EH (cell line): ENCODE data around the gene PPP1R7.

Experiments used
- DNase-seq: peaks from one replicate; pipeline ENCODE4 v3.0.0-alpha.2; 2015; ENCODE audit warnings: low read depth

PPP1R7 gene

DNA sequence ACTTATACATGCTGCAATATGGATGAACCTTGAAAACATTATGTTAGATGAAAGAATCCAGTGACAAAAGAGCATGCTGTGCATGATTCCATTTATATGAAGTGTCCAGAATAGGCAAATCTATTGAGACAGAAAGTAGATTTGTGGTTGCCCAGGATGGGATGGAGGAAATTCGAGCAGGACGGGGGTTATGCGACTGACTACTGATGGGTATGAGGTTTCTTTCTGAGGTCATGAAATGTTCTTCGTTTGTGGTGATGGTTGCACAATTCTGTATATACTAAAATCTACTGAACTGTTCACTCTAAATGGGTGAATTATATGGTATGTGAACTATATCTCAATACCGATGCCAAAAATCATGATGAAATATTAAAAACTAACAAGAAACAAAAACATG, 29.3 kb upstream of the PPP1R7 start:
- DNase-seq: no peak

DNA sequence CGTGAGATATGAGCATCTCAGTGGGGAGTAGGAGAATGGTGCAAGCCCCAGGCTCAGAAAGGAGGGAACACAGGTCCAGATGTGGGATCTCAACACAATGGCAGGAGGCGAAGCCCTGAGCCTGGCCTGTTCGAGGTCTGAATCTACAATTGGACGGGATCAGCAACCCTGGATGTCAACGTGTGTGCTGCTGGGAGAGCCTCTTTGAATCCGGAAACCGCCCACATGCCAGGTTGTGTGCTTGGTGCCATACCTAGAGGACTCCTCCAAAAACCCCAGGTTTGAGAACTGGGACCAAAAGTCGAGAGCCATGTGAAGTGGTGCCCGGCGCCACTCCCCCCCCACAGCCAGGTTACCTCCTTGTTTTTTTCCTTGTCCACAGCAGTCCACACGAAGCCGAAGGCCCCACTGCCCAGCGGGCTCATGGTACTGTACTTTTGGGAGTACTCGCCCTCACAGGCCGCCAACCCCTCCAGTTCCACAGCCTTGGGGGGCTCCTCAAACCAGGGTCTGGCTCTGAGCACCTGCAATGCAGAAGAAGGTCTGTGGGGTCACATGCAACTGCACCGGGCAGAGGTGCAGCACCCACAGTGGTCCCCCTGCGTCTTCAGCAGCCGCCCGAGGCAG, 27.8 kb upstream of the PPP1R7 start:
- DNase-seq: no peak

DNA sequence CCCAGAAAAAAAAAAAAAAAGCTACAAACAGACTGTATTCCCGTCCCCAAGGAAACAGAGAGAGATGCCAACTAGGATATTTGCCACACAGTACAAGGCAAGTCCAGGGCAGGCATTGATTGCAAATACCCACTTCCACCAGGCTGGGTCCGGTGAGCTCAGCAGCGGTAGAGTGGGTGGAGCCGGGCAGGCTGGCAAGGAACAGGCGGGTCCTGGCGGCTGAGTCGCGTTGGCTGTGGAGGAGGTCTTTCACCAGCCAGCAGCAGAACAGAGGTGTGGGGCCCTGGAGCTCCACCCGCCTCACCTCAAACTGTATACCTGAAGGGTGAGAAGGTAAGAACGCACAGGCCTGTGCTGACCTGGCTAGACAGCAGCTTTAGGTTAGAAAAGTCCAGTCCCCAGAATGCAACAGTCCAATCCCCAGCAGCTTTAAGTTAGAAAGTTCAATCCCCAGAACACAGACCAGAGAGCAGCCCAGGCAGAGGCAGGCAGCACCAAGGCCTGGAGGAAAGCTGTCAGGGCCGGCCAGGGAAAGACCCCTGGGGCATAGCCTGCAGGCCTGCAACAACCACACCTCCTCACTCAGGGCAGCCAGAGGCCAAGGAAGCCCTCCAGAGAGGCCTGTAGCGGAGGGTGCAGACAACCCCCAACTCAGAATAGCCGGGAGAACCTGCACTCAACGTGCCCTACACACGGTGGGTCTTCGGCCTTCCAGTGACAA, 26.3 kb upstream of the PPP1R7 start:
- DNase-seq: no peak

GRCh38 chr2:241125626-241126025, 24.6 kb upstream of the PPP1R7 start:
- DNase-seq: no peak

DNA sequence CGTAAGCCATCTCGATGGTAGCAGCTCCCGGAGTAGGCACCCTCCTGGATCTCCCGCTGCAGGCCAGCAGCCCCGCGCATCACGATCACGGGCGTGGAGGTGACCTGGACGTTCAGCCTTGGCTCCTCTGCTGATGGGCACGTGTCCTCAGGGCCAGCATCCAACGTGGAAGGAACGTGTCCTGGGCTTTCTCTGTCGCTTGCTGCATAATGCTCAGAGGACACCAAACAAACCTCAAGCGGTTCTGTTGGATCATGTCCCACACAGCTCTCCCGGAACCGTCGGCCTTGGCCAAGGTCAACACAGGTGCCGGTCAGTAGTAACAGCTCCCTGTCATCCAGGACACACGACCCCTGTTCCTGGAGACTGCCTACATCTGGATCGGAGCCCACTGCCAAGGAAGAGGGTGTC, 24.1 kb upstream of the PPP1R7 start:
- no peak for DNase-seq

GRCh38 chr2:241126771-241127202, 23.5 kb upstream of the PPP1R7 start:
- no peak for DNase-seq

GRCh38 chr2:241128266-241128665, 22.0 kb upstream of the PPP1R7 start:
- DNase-seq: no peak

- no peak for DNase-seq
Observed at GRCh38 chr2:241129086-241129871, 21.0 kb upstream of the PPP1R7 start.

DNA sequence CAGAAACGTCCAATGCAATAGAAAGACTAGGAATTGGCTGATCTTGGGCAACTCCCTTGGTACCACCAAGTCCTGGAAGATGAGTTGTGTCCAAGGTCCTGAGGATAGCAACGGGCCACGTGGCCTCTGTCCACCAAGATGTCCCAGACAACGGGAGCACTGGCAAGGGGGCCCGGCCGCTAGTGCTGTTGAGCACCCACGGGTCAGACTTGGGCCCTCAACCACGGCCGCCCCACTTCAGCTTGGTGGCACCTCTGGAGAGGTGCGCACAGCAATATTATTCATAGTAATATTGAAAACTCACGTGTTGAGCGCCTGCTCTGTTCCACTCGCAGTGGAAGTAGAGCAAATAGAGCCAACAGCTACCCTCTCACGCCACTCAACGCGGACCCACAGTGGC, 20.0 kb upstream of the PPP1R7 start:
- no peak for DNase-seq

DNA sequence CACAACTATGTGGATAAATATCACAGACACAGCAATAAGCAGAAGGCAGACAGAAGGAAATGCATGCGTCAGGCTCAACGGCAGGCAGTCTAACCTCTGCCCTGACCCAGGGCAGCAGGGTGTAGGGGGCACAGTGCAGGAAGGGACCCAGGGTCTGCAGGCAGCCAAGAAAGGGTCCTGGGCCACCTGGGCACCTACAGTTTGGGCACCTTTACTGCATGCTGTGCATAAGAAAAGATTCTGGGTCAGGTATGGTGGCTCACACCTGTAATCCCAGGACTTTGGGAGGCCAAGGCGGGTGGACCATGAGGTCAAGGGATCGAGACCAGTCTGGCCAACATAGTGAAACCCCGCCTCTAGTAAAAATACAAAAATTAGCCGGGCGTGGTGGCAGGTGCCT, 18.7 kb upstream of the PPP1R7 start:
- no peak for DNase-seq

DNA sequence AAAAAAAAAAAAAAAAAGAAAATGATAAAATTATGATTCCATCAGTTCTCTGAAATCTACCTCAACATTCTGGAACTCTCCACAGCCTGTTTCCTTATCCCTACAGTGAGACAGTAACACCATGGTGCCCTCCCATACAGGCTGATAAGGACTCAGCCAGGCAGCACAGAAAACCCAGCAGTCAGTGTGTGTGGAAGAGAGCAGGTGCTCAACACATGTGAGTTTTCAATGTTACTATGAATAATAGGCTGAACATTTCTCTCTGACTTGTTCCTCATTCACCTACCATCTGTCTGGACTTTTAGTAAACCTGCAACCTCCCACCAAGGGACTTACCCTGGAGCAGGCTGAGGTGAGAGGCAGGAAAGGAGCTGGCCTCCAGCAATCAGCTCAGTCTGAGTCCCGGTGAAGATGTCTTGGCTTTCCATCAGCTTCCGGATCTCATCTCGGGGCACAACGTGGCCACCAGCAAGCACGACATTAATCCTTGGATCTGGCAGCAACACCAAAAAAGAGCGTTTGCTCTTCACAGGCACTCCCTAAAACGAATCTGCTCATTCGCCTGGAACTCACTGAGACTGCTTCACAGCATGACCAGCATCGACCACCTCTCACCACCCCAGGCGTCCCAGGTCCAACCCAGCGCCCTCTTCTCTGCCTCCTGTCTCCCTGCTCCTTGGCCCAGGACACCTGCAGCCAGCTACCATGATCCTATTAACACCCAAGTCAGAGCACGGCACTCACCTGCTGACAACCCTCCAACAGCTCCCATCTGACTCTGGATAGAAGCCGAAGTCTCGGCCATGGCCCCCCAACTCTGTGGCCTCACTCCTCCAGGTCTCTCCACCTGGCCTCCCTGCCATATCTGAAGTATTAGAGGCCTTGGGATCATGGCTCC, 17.5 kb upstream of the PPP1R7 start:
- DNase-seq: no peak

DNA sequence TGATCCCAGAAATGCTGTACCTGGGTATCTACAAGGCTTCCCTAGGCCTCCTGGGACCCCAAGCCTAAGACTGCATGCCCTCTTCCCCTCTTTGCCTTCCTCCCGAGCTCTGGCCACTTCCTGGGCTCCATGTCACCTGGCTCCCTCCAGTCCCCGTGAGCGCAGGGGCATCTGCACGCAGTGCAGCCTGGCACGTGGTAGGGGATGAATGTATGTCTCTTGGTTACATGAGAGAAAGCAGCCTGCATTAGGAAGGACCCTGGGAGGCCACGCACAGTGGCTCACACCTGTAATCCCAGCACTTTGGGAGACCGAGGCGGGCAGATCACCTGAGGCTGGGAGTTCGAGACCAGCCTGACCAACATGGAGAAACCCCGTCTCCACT, 16.8 kb upstream of the PPP1R7 start:
- DNase-seq: no peak

GRCh38 chr2:241134711-241135110, 15.6 kb upstream of the PPP1R7 start:
- no peak for DNase-seq

GRCh38 chr2:241135737-241136136, 14.5 kb upstream of the PPP1R7 start:
- no peak for DNase-seq

DNA sequence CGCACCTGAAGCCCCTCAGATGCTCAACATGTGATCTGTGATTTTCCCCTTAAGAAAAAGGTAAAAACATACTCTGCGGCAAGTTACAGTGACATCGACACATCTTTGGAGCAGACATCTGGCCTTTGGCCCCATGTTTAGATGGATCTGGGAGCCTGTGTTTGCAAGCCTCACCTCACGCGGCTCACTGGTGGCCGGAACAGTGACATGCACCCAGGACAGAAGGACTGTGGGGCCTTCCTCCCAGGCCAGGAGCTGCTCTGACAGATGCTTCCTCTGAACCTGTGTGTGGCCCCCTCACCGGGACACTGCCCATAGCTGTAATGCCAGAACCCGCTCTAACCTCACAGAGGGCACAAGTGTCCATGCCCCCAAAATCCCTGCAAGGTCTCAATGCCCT, 14.1 kb upstream of the PPP1R7 start:
- DNase-seq: no peak

DNA sequence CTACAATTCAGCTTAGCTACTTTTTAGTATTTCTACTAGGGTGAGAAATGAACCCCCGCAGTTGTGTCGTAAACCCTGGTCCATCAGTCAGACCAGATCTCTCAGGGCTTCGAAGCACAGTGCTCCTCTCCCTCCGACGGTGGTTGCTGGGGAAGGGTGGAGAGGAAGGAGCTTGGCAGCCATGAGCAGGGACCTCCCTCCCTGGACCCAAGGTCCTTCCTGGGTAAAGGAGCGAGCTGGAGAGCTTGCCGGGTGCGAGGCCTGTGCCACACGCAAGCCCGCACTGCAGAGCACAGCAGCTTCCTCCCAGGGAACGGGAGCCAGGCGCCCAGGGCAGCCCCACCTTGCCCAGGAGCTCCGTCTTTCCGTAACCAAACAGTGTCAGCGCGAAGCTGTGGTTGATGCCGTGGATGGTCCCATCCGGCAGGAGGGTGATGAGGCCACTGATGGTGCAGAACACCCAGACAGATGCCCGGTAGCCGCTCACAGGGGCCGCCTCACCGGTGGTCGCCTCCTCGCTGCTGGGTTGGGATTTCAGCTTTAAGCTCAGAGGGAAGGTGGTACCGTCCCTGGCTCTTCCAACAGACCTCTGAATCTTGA, 13.5 kb upstream of the PPP1R7 start:
- DNase-seq: no peak

- no peak for DNase-seq
Observed at GRCh38 chr2:241137276-241138190, 12.7 kb upstream of the PPP1R7 start.

DNA sequence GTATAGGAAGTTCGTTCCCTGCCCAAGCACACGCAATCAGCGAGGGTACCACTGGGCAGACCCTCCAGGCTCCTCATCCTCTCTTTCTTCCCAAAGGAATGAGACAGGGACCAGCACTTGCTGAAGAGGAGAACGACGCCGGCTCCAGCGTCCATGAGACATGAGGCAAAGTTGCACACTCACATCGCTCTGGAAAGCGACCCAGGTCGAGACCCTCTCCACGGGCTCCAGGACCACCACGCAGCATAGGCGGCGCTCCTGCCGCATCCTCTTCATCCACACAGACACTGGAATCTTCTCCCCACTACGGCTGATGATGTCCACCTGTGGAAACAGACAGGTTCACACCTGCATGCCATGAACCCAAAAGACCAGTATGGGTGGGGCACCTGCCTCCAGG, 11.8 kb upstream of the PPP1R7 start:
- DNase-seq: no peak

DNA sequence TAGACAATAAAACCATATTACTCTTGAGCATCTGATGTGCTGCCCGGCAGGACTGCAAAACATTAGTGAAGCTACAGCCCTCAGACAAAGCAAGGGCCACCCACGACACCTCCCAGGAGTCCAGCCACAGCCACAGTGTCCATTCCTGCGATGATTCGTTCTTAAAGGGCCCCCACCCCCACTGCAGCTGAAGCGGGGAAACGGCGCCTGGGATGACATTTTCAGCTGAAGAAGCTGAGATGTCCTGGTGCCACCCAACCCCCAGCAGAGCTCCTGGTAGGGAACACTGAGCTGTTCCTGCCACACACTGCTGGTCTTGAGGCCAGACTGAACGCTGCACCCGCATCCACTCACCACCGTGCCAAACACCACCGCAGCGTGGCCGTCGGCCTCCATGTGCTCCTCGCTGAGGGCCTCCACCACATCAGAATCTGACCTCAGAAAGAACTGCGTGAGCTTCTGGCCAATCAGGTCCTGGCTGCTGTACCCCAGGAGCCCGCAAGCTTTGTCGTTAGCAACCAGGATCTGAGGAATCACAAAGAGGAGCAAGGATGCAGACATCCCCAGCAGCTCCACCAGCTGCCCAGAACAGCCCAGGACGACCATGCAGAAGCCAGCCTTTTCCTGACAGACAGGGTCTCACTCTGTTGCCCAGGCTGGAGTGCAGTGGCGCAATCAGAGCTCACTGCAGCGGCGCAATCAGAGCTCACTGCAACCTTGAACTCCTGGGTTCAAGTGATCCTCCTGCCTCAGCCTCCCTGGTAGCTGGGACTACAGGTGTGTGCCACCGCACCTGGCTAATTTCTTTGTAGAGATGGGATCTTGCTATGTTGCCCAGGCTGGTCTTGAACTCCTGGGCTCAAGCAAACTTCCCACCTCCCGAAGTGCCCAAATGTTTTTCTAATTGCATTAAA, 10.5 kb upstream of the PPP1R7 start:
- no peak for DNase-seq

GRCh38 chr2:241140445-241140840, 9.8 kb upstream of the PPP1R7 start:
- DNase-seq: no peak
